Inflammatory macrophage treated with lipopolysaccharide for 4 hours (primary cell): ENCODE measurements around the gene ITK.
"Not testable (repeated sequence)": the region's sequence is repeated elsewhere in the genome, so short reads cannot be mapped to it uniquely, and the experiment has no call there.

Experiments
- DNase-seq: peaks from one replicate; pipeline ENCODE4 v3.0.0-alpha.2; 2020

The ITK gene

GRCh38 chr5:157213527-157214243 is 33.0 kb downstream of the ITK start:
- DNase-seq = no peak

- DNase-seq = no peak
Observed at GRCh38 chr5:157214415-157214814, 33.8 kb downstream of the ITK start.

GRCh38 chr5:157214861-157215513 is 34.3 kb downstream of the ITK start:
- DNase-seq = no peak

DNA sequence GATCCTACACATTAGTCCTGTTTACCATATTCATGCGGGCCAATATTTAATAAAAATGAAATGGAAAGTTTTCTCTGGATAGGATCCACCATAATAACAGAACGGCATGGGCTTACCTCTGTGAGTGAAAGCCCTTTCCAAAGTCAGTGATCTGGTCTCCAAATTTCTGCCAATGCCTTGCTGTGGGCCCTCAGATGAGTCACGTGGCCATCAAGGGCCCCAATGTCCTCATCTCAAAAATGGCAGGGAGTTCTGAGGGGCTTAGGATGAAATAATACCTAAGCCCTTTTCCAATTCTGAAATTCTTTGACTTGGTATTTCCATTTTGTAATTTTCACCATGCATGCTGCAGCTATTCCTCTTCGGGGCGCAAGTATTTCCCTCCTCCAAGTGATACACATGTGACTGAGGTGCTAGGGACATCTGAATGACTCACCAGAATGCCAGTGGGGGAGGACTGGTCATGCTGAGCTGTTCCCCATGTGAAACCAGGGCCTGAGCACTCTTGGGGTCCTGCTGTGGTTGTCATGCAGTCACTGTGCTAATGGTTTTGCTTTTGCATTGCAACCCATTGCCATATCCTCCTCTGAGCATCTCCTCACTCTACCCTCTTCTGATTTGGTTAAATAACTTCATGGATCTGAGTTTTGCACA is 35.0 kb downstream of the ITK start:
- DNase-seq = no peak

DNA sequence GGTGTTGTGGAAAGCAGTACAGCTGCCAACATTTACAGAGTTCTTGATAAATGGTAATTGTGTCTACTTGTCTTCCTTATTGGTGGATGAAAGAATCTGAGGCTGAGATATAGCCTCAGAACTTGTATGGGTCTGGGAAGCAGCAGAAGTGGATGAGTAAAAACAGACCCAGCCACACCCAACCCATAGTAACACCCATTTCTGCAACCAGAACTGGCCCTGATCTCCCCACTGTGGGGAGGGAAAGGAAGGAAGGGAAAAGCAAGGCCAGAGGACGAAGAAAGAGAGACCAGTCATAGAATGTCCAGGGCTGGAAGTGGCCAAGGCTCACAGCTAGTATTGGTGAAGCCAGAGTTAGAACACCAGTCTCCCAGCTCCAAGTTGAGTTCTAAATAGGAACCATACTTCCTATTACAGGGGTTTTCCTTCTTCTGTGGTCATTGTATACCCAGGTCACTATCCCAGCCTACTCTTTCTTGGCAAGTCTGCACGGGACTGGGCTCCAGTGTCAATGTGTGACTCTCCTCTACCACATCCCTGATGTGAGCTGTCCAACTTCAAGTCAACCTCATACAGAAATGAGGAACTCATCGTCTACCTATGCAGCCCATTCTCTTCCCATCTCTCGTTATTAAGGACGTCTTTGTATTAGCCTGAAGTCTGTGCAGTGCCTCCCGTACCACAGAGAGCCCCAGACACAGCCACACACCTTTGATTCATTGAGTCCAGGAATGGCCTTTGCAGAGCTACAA is 35.9 kb downstream of the ITK start:
- no peak for DNase-seq

- DNase-seq = no peak
Observed at GRCh38 chr5:157217289-157218024, 36.8 kb downstream of the ITK start.

GRCh38 chr5:157219491-157220271 is 39.0 kb downstream of the ITK start:
- DNase-seq = no peak

DNA sequence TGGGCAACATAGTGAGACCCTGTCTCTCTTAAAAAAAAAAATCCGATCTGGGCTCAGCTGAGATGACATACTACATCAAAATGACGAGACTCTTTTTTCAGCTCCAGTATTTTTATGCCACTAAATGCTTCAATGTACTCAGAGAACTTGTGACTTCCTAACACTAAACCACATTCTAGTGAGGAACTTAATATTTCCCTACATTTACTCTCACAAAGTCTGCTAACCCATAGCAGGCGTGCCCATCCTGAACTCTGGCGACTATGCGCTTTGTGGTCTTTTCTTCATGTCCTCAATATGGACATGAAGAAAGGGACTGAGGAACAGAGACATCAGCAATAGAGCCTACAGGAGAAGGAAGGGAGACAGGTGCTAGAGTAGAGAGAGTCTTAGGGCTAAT is 41.3 kb downstream of the ITK start:
- DNase-seq = no peak

DNA sequence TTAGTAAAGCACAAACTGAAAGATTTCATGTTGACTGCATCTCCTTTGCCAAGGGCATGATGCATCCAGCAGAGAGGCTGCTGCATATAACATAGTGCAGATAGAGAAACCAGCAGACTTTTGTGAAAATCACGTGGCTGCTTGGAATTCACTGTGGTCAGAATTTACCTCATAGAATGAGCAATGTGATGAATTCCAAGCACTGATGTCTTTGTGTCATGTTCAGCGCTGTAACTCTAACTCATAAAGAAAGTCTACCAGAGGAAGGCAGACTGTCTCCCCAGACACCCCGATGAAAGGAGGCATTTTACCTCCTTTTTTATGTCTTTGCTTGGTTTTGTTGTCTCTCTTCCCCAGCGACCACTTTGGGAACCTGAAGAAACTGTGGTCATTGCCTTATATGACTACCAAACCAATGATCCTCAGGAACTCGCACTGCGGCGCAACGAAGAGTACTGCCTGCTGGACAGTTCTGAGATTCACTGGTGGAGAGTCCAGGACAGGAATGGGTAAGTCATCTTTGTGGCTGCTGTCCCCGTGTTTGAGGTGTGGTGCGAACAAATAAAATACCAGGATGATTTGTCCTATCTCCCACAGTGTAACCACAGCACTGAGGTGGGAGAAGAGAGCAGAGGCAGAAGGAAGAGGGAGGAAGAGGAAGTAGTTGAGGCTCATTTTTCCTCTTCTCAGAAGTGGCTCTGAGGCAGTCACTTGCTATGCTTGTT is 42.0 kb downstream of the ITK start:
- peak; percentile 10 for DNase-seq

DNA sequence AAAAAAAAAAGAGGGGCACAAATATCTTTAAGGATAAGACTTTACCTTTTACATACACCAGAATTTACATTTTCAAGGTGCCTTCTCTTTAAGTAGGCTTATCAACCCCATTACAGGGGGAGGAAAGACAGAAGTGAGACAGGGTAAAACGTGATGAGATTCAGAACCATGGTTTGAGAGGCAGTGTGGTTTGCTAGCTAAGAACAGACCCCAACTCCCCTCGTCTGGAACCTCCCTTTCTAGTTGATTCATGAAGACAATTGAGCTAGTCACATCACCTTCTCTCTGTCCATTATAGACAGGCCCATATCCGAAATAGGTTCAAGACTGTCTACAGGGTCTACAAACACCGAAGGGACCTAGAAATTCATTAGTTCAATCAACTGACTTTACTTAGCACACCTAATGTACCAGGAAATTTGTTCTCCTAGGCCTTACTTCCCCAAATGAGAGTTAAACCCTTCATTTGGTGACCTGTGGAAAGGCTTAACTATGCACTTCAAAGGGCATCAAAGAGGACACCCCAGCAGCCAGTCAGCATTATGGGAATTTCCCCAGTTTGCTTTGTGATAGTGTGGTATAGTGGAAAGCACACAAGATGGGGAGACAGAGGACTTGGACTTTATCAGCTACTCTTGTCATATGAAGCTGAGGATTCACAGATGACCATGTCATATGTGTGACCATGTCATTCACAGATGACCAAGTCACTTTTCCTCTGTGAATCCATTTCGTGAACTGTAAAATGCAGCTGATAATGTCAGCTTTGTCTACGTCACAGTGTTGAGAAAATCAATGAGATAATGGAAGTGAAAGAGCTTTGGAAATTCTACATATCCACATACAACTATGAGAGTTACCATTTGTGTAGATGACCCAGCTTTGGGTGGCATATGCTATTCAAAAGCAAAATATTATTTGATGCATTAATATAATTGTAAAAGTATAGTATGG is 45.1 kb downstream of the ITK start:
- DNase-seq = no peak

GRCh38 chr5:157230610-157231009 is 50.0 kb downstream of the ITK start:
- DNase-seq = no peak

DNA sequence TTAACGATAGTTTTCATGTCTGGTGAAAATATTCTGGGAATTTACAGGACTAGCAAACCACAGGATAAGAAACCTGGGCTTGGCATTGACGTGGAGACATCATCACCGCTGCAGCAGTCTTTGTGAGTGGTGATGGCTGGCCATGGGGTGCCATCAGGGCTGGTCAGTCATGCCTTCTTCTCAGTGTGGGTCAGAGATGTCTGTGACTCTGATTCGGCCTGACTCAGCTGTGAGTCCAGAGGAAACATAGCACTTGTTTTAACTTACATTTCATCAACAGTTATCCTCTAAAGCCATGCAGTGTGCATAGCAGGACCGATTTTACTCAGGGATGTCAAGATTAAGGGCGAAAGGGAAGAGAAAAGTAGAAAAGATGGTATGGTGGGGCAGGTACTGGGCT is 52.1 kb downstream of the ITK start:
- no peak for DNase-seq

- DNase-seq = no peak
Observed at GRCh38 chr5:157233515-157233914, 52.9 kb downstream of the ITK start.

DNA sequence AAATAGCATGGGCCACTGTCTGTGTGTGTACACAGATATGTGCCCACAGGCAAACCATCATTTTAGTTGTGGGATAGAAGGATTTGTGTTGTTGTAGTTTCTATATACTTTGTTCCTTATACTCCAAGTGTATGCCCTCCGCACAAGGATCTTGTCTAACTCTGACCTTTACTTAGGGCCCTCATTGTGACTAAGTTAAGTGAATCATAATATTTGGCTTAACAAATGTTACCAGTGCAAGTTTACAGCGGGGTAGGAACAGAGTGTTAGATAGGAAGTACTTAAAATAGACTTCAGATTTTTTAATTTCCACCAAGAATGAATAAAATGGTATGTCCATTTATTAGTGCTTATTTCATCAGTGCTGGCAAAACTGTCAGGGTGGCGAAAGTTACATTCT is 55.8 kb downstream of the ITK start:
- DNase-seq = no peak

DNA sequence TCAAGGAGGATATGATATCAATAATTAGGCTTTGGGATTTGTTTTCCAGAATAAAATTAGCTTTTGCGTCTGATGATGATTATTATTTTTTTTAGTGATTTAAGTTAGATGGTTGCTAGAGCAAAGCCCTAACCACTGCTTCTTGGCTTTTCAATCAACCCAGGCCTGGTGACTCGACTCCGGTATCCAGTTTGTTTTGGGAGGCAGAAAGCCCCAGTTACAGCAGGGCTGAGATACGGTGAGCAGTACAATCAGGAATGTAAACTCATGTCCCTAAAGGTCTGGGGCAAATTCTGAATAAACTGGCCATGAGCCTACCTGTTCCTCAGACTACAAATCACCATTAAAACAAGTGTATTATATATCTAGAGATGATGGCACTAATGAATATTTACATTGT is 60.8 kb downstream of the ITK start:
- no peak for DNase-seq

GRCh38 chr5:157244704-157245103 is 64.1 kb downstream of the ITK start:
- DNase-seq = not testable (repeated sequence)

- DNase-seq = no peak
Observed at GRCh38 chr5:157245476-157245875, 64.8 kb downstream of the ITK start.

DNA sequence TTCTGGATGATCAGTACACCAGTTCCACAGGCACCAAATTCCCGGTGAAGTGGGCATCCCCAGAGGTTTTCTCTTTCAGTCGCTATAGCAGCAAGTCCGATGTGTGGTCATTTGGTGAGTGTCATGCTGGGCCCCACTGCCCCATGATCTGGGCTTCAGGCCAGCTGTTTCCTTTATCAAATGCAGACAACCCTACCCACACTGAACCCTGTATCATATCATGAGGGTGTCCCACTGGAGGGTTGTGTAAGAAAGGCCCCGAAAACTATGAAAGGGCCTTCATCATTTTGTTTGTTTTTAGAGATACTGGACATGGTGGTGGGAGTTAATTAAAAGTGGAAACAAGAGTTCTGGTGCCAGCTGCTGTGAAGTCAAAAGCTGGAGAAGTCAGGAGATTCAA is 65.2 kb downstream of the ITK start:
- DNase-seq = no peak

DNA sequence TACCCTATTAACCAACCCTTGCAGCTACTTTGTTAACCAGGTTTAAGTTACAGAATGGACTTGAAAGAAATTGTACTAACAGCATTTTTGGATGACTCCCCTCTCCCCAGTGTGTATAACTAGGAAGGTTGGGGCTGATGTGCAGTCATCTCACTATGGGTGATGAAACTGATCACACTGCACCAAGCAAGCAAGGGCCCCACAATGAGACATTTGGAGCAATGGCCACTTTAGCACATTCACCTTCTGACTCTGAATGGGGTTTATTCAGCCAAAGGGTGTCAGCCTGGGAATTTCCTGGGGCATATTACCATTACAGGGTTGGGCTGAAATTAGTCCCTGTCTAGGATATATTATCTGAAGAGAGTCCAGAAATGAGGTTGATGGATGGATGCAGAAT is 66.6 kb downstream of the ITK start:
- DNase-seq = no peak

DNA sequence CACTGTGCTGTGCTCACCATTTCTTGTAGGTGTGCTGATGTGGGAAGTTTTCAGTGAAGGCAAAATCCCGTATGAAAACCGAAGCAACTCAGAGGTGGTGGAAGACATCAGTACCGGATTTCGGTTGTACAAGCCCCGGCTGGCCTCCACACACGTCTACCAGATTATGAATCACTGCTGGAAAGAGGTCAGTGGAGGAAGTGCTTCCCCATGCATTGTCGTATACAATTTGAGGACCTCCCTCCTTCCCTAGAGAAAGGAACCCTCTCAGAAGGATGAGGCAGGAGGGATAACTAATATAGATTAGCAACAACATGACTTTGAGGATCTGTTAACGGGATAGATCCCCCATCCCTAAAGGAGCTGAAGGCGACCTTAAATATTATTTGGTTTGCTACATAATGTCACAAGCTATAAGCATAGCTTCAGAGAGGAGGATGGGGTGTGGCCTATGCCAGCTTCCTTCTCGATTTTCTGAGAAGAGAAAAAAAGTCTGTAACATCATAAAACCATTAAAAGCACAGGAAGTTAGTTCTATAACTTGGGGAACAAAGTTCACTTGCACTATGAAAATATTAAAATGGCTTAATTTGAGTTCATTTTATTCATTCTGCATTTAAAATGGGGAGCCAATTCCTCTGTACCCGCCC is 68.3 kb downstream of the ITK start:
- DNase-seq = peak; percentile 66
